SK-N-SH (cell line): ENCODE results near the gene VSIG10L2. TPM values are rescaled to one million over a fixed set of nuclear protein-coding genes. Genes with fewer than 3 reads are reported as not detected.

ENCODE experiments used
- CTCF ChIA-PET: fragments of 300-600, 350-600 bp; formaldehyde crosslinking; extraction: SDS; loops from one replicate; lab custom pipeline; 2021; lab: Yijun Ruan, JAX
- POLR2A ChIA-PET: fragments of 350-600 bp; sonication (Branson Sonifier 250); formaldehyde crosslinking; extraction: SDS; loops from one replicate; lab custom pipeline; 2020; ENCODE audit warnings: antibody characterized with exemption, inconsistent platforms; lab: Yijun Ruan, JAX
- DNase-seq: peaks from one replicate; pipeline ENCODE4 v3.0.0; 2012
- H2AFZ ChIP-seq: fragments of 200-600 bp; sonication (generic); 2 replicates; pipeline ENCODE4 v1.8.1; 2016; ENCODE audit warnings: antibody characterized with exemption, mild to moderate bottlenecking, low read depth
- H3F3A ChIP-seq: fragments of 200-600 bp; sonication (generic); replicated peaks from 2 replicates; pipeline ENCODE3; 2016; ENCODE audit warnings: antibody characterized with exemption, mild to moderate bottlenecking; ENCODE audit not compliant: insufficient read depth
- H3K27ac ChIP-seq, 2 experiments: fragments of 200-500 bp in 1 of 2; fragments of 200-600 bp in 1 of 2; sonication (Bioruptor generic) in 1 of 2; sonication (generic), shearing (Covaris generic) in 1 of 2; 2 replicates each; pipeline versions ENCODE4 v1.5.1 to v1.6.1; 2014 to 2016; ENCODE audit warnings: low read depth in 2 of 2, inconsistent platforms in 1 of 2, low read length in 1 of 2, mild to moderate bottlenecking in 1 of 2, mixed read lengths in 1 of 2
- H3K27me3 ChIP-seq: fragments of 200-600 bp; sonication (generic), shearing (Covaris generic); 2 replicates; pipeline ENCODE4 v1.6.1; 2016; ENCODE audit warnings: mixed run types; ENCODE audit not compliant: insufficient read depth
- H3K36me3 ChIP-seq, 2 experiments: fragments of 200-500 bp in 1 of 2; fragments of 200-600 bp in 1 of 2; sonication (Bioruptor generic) in 1 of 2; sonication (generic) in 1 of 2; replicated peaks in 1 of 2; 2 replicates each; pipeline versions ENCODE3 to v1.5.1; 2014 to 2016; ENCODE audit warnings: low read length in 1 of 2, mild to moderate bottlenecking in 1 of 2; ENCODE audit not compliant: insufficient read depth in 2 of 2, control insufficient read depth in 1 of 2
- H3K4me1 ChIP-seq, 2 experiments: fragments of 200-500 bp in 1 of 2; fragments of 200-600 bp in 1 of 2; sonication (Bioruptor generic) in 1 of 2; sonication (generic), shearing (Covaris generic) in 1 of 2; 2 replicates each; pipeline versions ENCODE4 v1.5.1 to v1.6.1; 2014 to 2016; ENCODE audit warnings: low read depth in 1 of 2, low read length in 1 of 2, mixed run types in 1 of 2; ENCODE audit not compliant: insufficient read depth in 2 of 2, control insufficient read depth in 1 of 2
- H3K4me2 ChIP-seq: fragments of 200-600 bp; sonication (generic), shearing (Covaris generic); 2 replicates; pipeline ENCODE4 v1.6.1; 2017; ENCODE audit warnings: mixed run types
- H3K4me3 ChIP-seq, 2 experiments: fragments of 200-500 bp in 1 of 2; fragments of 200-600 bp in 1 of 2; sonication (Bioruptor generic) in 1 of 2; sonication (generic), shearing (Covaris generic) in 1 of 2; 2 replicates each; pipeline versions ENCODE4 v1.5.1 to v1.8.1; 2014 to 2016; ENCODE audit warnings: low read depth in 2 of 2, inconsistent platforms in 1 of 2, low read length in 1 of 2, mild to moderate bottlenecking in 1 of 2, mixed read lengths in 1 of 2, moderate library complexity in 1 of 2
- H3K79me2 ChIP-seq: fragments of 200-600 bp; sonication (generic); 2 replicates; pipeline ENCODE4 v1.8.1; 2017; ENCODE audit warnings: mild to moderate bottlenecking; ENCODE audit not compliant: insufficient read depth
- H3K9ac ChIP-seq: fragments of 200-600 bp; sonication (generic); 2 replicates; pipeline ENCODE4 v1.6.1; 2017; ENCODE audit warnings: mixed run types
- H3K9me2 ChIP-seq: fragments of 200-600 bp; sonication (generic); 2 replicates; pipeline ENCODE4 v1.6.1; 2017; ENCODE audit warnings: mixed run types
- H3K9me3 ChIP-seq: fragments of 200-600 bp; sonication (generic); 2 replicates; pipeline ENCODE4 v1.6.1; 2017; ENCODE audit warnings: mixed run types, mild to moderate bottlenecking, moderate library complexity
- H4K20me1 ChIP-seq: fragments of 200-600 bp; sonication (generic); 2 replicates; pipeline ENCODE4 v1.6.1; 2017; ENCODE audit warnings: mild to moderate bottlenecking, mixed run types; ENCODE audit not compliant: insufficient read depth
- MEF2A ChIP-seq: IDR thresholded peaks from 2 replicates; pipeline ENCODE4 v1.4.0; 2012; ENCODE audit warnings: low read depth, borderline replicate concordance
- NFIC ChIP-seq: IDR thresholded peaks from 2 replicates; pipeline ENCODE4 v1.4.0; 2012; ENCODE audit warnings: borderline replicate concordance
- NRF1 ChIP-seq: IDR thresholded peaks from 2 replicates; pipeline ENCODE4 v1.6.1; 2012; ENCODE audit warnings: low read depth, mild to moderate bottlenecking, low read length
- POLR2AphosphoS5 ChIP-seq: IDR thresholded peaks from 2 replicates; pipeline ENCODE4 v1.6.1; 2012; ENCODE audit warnings: low read depth, low read length
- RAD21 ChIP-seq: IDR thresholded peaks from 2 replicates; pipeline ENCODE4 v1.6.1; 2012; ENCODE audit warnings: mild to moderate bottlenecking, low read length
- RCOR1 ChIP-seq: fragments of 150-350 bp; IDR thresholded peaks from 2 replicates; pipeline ENCODE4 v1.6.1; 2017; ENCODE audit warnings: antibody characterized with exemption, low read length
- REST ChIP-seq: IDR thresholded peaks from 2 replicates; pipeline ENCODE4 v1.6.1; 2012; ENCODE audit warnings: mild to moderate bottlenecking, low read depth, low read length, moderate library complexity
- RXRA ChIP-seq: IDR thresholded peaks from 2 replicates; pipeline ENCODE4 v1.4.0; 2012; ENCODE audit warnings: low read depth, mild to moderate bottlenecking, borderline replicate concordance
- YY1 ChIP-seq: IDR thresholded peaks from 2 replicates; pipeline ENCODE4 v1.4.0; 2012; ENCODE audit warnings: low read depth, mild to moderate bottlenecking
- WGBS: methylation state at CpG from one replicate; pipeline ENCODE4 v1.1.6; 2017; ENCODE audit warnings: low lambda C conversion rate; 5-methylcytosine and 5-hydroxymethylcytosine counted together
- polyA plus RNA-seq, 3 experiments: library from polyadenylated mRNA; depleted of rRNA; stranded (reverse); fragments of >200 nt; gene quantifications; 2 replicates each; pipeline ENCODE4 v1.2.3, GENCODE V29; 2012
- TF ChIP-seq, protein P1 (sequence below): fragments of 200-600 bp; sonication (generic); IDR thresholded peaks from 2 replicates; pipeline ENCODE4 v1.6.1; 2017; ENCODE audit warnings: antibody characterized with exemption, mild to moderate bottlenecking, moderate library complexity

VSIG10L2 gene
- polyA plus RNA-seq, 1 of the 3 experiments (the other 2 are of a cell fraction) = 0.02 TPM

DNA sequence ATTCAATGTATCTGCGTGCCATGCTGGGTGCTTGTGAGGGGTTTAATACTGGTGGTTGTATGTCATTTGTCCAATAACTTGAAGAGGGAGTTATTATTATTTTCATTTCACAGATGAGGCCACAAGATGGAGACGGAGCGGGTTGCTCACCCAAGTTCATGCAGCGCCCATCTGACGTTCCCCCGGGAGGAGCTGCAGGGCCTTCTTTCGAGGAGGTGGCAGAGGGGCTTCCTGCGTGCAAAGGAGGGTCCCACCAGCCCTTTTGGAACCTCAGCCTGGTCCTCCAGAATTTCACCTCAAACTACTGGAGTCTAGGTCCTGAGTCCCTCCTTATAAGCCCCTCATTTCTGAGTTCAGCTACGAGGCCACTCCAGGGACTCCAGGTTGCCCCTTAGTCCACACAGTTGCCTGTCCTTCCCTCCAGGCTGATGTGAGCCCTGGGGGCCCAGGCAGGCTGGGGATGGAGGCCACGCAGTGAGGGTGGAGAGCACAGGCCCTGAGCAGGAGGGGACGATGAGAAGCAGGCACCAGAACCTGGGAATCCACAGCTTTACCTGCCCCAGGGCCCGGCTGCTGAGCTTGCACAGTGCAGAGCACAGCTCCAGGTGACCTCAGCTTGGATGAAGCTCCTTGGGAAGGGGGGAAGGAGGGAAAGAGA is 2.9 kb upstream of the VSIG10L2 start:
- WGBS = 89% methylated on average over 8 of the region's 12 CpGs
- CTCF ChIA-PET = interaction anchor here (0.6 to 6.0 kb wide), 15 partner anchors 12 to 256 kb away, joined by 3 to 55 read pairs (median 6); no protein-coding TSS in a partner anchor
- DNase-seq = no peak

DNA sequence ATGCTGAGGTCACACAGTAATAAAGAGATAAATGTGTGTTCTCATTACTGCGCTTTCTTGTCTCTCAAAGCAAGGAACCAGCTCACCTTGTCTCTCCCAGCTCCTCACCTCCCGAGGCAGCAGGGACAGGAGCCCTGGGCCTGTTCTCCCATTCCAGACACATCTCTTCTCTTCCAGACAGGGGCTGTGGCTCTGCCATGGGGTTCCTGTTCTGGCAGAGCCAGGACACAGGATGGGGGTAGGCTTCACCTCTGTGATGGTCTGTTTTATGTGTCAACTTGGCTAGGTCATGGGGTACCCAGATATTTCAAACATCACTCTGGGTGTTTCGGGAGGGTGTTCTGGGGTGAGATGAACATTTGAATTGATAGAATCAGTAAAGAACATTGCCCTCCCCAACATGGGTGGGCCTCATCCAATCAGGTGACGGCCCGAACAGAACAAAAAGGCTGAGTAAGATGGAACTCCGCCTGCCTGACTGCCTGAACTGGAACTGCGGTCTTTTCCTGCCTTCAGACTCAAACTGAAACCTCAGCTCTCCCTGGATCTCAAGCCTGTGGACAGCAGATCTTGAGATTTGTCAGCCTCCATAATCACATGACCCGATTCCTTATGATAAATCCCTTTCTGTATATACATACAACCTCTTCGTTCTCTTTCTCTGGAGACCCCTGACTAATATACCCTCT is 2.0 kb upstream of the VSIG10L2 start:
- no peak overlapping the region for H3K27ac ChIP-seq
- H4K20me1 ChIP-seq = no peaks in the 10 kb centered on the region
- ChIA-PET POLR2A (no interaction called here), CTCF (interaction anchor here (0.8 to 6.0 kb wide), 10 partner anchors 8 to 255 kb away, joined by 3 to 55 read pairs (median 6); no protein-coding TSS in a partner anchor)
- DNase-seq = no peak
- H3K4me2 ChIP-seq = no peak overlapping the region
- 79% methylated on average over 8 of the region's 9 CpGs for WGBS
- H3K27me3 ChIP-seq = no peaks in the 10 kb centered on the region
- H2AFZ ChIP-seq = no peak overlapping the region
- H3K4me3 ChIP-seq = no peak overlapping the region
- no peaks in the 10 kb centered on the region for H3F3A ChIP-seq
- peaks cover 0 to 14% of the 10 kb centered on the region in 2 experiments; a peak in 1 of 4 replicates for H3K4me1 ChIP-seq
- TF ChIP-seq POLR2AphosphoS5 = no peak
- TF ChIP-seq, protein P1, sequence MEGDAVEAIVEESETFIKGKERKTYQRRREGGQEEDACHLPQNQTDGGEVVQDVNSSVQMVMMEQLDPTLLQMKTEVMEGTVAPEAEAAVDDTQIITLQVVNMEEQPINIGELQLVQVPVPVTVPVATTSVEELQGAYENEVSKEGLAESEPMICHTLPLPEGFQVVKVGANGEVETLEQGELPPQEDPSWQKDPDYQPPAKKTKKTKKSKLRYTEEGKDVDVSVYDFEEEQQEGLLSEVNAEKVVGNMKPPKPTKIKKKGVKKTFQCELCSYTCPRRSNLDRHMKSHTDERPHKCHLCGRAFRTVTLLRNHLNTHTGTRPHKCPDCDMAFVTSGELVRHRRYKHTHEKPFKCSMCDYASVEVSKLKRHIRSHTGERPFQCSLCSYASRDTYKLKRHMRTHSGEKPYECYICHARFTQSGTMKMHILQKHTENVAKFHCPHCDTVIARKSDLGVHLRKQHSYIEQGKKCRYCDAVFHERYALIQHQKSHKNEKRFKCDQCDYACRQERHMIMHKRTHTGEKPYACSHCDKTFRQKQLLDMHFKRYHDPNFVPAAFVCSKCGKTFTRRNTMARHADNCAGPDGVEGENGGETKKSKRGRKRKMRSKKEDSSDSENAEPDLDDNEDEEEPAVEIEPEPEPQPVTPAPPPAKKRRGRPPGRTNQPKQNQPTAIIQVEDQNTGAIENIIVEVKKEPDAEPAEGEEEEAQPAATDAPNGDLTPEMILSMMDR = no peak
- no peak for TF ChIP-seq NRF1
- TF ChIP-seq NFIC = no peak
- no peak for TF ChIP-seq RXRA
- no peak for TF ChIP-seq MEF2A
- no peak for TF ChIP-seq YY1
- no peak for TF ChIP-seq RCOR1
- H3K79me2 ChIP-seq = no peaks in the 10 kb centered on the region
- H3K9me2 ChIP-seq = no peaks in the 10 kb centered on the region
- H3K9ac ChIP-seq = no peak overlapping the region
- H3K9me3 ChIP-seq = no peaks in the 10 kb centered on the region
- no peaks in the 10 kb centered on the region for H3K36me3 ChIP-seq

More for the DNA sequence above, 2.9 kb upstream of the VSIG10L2 start:
- H3K9ac ChIP-seq = no peak overlapping the region
- H3K4me3 ChIP-seq = no peak overlapping the region
- H3K79me2 ChIP-seq = no peaks in the 10 kb centered on the region
- H3F3A ChIP-seq = no peaks in the 10 kb centered on the region
- H3K4me2 ChIP-seq = no peak overlapping the region
- H2AFZ ChIP-seq = no peak overlapping the region
- H3K27me3 ChIP-seq = no peaks in the 10 kb centered on the region
- H3K36me3 ChIP-seq = no peaks in the 10 kb centered on the region
- H4K20me1 ChIP-seq = no peaks in the 10 kb centered on the region
- no peak overlapping the region for H3K27ac ChIP-seq
- no peaks in the 10 kb centered on the region for H3K9me2 ChIP-seq
- TF ChIP-seq RAD21 = no peak
- no peak for TF ChIP-seq REST
- POLR2A ChIA-PET = no interaction called here
- H3K9me3 ChIP-seq = no peaks in the 10 kb centered on the region
- H3K4me1 ChIP-seq = peaks cover 0 to 13% of the 10 kb centered on the region in 2 experiments; a peak in 1 of 4 replicates
